K562 treated with DMSO at 1 percent for 24 hours (cell line): Measurements from ENCODE around the gene EPPIN. TPM values are rescaled to one million over a fixed set of nuclear protein-coding genes. Genes with fewer than 3 reads are reported as not detected.

Source experiments
- total RNA-seq: library from RNA; unstranded; fragments of 300-600 nt; gene quantifications from 2 replicates; pipeline ENCODE4 v1.2.3, GENCODE V29; 2022; ENCODE audit warnings: low read depth; ENCODE audit not compliant: insufficient read depth

EPPIN gene
- not detected in 2 replicates for total RNA-seq

DNA sequence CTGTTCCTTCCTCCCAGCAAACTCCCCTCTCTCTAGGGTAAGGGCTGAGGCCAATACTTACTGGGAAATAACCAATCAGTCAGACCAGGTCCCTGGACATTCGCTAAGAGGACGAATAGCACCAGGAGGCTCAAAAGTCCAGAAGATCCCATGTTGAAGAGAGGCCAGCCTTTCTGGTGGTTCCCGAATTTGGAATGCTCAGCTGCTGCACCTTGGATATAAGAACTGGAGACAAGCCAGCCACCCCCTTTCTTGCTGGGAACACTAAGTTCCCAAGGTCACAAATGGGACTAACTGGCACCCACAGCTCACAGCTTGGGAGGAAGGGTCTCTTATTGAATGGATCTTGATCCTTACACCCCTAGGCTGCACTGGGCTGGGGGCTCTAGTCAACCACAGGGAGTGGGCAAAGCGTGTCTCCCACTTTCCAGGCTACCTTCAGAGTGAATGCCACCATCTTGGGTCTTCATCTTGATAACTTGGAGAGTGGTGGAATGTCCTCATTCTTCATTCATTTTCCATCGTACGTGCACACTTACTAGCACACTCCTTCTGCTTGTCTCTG, at the start of gene EPPIN:
Gene EPPIN, minus strand, starts transcription at position 196 of the 565 bp plus-strand sequence. Its CDS starts 44 bp downstream, at position 152.

DNA sequence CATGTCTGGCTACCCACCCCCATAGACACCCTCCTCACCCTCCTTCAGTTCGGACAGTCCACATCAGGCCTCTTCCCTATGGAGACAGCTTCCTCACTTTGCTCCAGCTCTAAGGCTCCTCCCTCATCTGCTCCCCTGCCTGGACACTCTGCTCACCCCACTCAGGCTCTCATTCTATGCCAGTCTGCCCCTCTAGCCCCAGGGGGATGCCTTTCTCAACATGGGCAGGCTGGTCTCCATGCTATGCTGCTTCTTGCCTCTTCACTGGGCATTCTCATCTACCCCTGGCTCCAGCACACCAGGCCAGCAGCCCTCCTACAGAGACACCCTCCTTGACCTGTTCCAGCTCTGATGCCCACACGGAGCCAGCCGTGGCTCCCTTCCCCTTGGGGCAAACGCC, 32.0 kb upstream of the EPPIN start, which contains the start of gene WFDC8:
Gene WFDC8, minus strand, starts transcription at position 101 of the 400 bp plus-strand sequence. Its CDS starts 37 bp downstream, at position 64.

DNA sequence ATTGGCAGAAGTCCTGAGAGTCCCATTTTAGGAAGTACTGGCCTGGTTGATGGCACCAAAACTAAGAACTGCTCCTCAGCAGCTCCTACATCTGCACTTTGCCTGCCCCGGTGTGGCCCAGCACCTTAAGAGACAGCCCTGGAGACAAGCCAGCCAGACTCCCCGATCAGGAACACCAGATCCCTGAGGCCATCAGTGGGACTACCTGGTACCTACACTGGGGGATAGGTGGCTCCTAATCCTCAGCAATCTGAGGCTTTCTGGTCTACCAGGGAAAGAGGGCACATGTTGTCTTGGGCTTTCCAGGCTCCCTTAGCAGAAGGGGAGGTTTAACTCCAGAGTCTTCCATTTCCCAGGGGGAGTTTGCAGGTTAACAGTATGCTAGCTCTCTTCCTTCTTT, 7.8 kb downstream of the EPPIN start, which contains the start of gene WFDC6:
Gene WFDC6, minus strand, starts transcription at position 101 of the 400 bp plus-strand sequence. Its CDS starts 75 bp downstream, at position 26.

DNA sequence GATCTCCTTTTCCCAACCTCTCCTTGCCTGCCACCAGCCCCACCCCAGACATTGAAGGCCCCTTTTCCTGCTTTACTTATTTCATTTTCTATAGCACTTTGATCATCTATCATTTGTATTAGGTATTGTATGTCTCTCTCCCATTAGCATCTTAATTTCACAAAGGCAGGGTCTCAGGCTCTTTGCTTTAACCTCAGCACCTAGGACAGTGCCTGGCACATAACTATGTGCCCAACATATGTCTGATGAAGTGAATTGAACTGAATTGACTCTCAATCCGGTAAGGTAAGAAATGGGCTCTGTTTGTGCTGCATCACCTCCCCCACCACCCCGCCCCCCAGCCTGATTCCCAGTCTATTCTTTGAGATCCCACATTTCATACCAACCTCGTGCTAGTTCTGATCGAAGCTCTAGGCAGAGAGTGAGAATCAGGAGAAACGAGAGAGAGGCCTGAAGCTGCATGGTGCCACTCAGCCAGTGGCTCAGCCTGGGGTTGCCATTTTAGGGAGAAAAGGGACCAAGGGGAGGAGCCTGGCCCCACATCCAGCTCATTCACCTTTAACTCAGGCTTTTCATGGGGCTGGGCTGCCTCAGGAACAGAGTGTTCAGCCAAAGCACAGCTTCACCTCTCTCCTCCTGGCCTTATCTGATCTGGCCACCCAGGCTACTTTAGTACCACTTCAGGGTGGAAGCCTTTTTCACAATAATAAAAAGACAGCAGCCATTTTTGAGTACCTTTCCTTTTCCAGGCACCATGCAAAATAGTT, 31.9 kb downstream of the EPPIN start, which contains the start of gene SPINT3:
Gene SPINT3, minus strand, starts transcription at position 476 of the 767 bp plus-strand sequence. Its CDS starts 14 bp downstream, at position 462.

Other genes starting within 250 kb of the EPPIN start
- not detected in 2 replicates for gene RBPJL, start 240.6 kb downstream of the EPPIN start, total RNA-seq
- 0.22 TPM in 1 of 2 replicates, not detected in the other for gene MATN4, start 239.1 kb downstream of the EPPIN start, total RNA-seq
- gene SDC4, start 199.0 kb downstream of the EPPIN start, total RNA-seq = 11.9 and 12.1 TPM in 2 replicates
- gene SYS1, start 184.2 kb downstream of the EPPIN start, total RNA-seq = 25.8 and 30.4 TPM in 2 replicates
- gene TP53TG5, start 169.1 kb downstream of the EPPIN start, total RNA-seq = 0.41 TPM in 1 of 2 replicates, not detected in the other
- gene DBNDD2, start 139.1 kb downstream of the EPPIN start, total RNA-seq = 40.5 and 44.7 TPM in 2 replicates
- gene PIGT, start 131.3 kb downstream of the EPPIN start, total RNA-seq = 109 and 122 TPM in 2 replicates
- gene WFDC2, start 77.6 kb downstream of the EPPIN start, total RNA-seq = not detected in 2 replicates
- gene SPINT3, start 31.8 kb downstream of the EPPIN start, total RNA-seq = not detected in 2 replicates
- gene WFDC6, start 7.9 kb downstream of the EPPIN start, total RNA-seq = not detected in 2 replicates
- not detected in 2 replicates for gene WFDC8, start 31.9 kb upstream of the EPPIN start, total RNA-seq
- not detected in 2 replicates for gene WFDC10A, start 82.3 kb upstream of the EPPIN start, total RNA-seq
- not detected in 2 replicates for gene WFDC9, start 83.9 kb upstream of the EPPIN start, total RNA-seq
- gene WFDC11, start 122.8 kb upstream of the EPPIN start, total RNA-seq = not detected in 2 replicates
- not detected in 2 replicates for gene WFDC13, start 154.6 kb upstream of the EPPIN start, total RNA-seq
- not detected in 2 replicates for gene WFDC10B, start 157.6 kb upstream of the EPPIN start, total RNA-seq
- gene SPINT4, start 174.9 kb upstream of the EPPIN start, total RNA-seq = not detected in 2 replicates
- not detected in 2 replicates for gene WFDC3, start 244.5 kb upstream of the EPPIN start, total RNA-seq
- gene DNTTIP1, start 244.6 kb upstream of the EPPIN start, total RNA-seq = 43.2 and 49.6 TPM in 2 replicates